ENCODE results near the gene PLEKHJ1. TPM values are rescaled to one million over a fixed set of nuclear protein-coding genes. Genes with fewer than 3 reads are reported as not detected.

PLEKHJ1 gene
- total RNA-seq, 1 donor from 2014 or later: 23.9 TPM

DNA sequence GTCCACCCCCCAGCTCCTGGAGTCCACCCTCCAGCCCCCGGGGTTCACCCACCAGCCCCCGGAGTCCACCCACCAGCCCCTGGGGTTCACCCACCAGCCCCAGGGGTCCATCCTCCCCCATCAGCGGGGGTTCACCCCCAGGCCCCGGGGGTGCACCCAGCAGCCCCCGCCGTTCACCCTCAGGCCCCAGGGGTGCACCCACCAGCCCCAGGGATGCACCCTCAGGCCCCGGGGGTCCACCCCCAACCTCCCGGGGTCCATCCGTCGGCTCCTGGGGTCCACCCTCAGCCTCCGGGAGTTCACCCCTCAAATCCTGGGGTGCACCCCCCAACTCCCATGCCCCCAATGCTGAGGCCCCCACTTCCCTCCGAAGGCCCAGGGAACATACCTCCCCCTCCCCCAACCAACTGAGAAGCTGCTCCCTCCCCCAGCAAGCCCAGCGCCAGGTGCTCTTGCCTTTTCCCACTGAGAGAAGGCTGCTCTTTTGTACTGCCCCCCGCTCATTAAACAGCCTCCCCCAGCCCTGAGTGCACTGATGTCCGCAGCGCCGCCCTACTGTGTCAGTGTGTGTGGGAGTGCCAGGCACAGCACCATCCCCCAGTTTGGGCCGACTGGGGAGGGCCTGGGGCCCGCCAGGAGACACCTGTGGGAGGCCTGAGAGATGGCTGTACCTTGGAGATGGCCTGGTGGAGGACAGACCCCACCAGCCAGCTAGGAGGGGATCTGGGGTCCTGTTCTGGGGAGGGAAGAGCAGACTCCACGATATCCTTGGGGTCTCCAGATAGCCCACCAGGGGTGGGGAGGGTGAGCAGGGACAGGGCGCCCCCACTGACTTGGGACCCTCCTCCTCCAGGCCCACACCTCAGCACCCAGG lies 12.2 kb upstream of the PLEKHJ1 start:
- TF ChIP-seq, protein P1, sequence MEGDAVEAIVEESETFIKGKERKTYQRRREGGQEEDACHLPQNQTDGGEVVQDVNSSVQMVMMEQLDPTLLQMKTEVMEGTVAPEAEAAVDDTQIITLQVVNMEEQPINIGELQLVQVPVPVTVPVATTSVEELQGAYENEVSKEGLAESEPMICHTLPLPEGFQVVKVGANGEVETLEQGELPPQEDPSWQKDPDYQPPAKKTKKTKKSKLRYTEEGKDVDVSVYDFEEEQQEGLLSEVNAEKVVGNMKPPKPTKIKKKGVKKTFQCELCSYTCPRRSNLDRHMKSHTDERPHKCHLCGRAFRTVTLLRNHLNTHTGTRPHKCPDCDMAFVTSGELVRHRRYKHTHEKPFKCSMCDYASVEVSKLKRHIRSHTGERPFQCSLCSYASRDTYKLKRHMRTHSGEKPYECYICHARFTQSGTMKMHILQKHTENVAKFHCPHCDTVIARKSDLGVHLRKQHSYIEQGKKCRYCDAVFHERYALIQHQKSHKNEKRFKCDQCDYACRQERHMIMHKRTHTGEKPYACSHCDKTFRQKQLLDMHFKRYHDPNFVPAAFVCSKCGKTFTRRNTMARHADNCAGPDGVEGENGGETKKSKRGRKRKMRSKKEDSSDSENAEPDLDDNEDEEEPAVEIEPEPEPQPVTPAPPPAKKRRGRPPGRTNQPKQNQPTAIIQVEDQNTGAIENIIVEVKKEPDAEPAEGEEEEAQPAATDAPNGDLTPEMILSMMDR (IDR thresholded peaks at IDR 0.05): no peak
- no peak overlapping the region for H3K4me3 ChIP-seq
- H3K9me3 ChIP-seq: no peaks in the 10 kb centered on the region
- intact Hi-C loops (cut with DNase I): no loop called here
- H3K4me1 ChIP-seq: peaks cover 0 to 22% of the 10 kb centered on the region in 2 donors
- H3K36me3 ChIP-seq: peaks cover 50 to 54% of the 10 kb centered on the region in 2 donors
- DNase-seq (ENCODE audit: low spot score in 2 of 2): no peak
- no peak overlapping the region for H3K27ac ChIP-seq
- H3K27me3 ChIP-seq: peaks cover 8% of the 10 kb centered on the region

- peaks cover 0 to 18% of the 10 kb centered on the region in 2 donors for H3K4me1 ChIP-seq
- H3K36me3 ChIP-seq: peaks cover 52 to 56% of the 10 kb centered on the region in 2 donors
- H3K27ac ChIP-seq: no peak overlapping the region
- H3K9me3 ChIP-seq: no peaks in the 10 kb centered on the region
- no peak overlapping the region for H3K4me3 ChIP-seq
- DNase-seq (ENCODE audit: low spot score in 2 of 2): no peak
- TF ChIP-seq, protein P1 (IDR thresholded peaks at IDR 0.05): no peak
- H3K27me3 ChIP-seq: peaks cover 4% of the 10 kb centered on the region
- intact Hi-C loops (cut with DNase I): no loop called here
Observed at GRCh38 chr19:2247433-2248101, 11.4 kb upstream of the PLEKHJ1 start.

DNA sequence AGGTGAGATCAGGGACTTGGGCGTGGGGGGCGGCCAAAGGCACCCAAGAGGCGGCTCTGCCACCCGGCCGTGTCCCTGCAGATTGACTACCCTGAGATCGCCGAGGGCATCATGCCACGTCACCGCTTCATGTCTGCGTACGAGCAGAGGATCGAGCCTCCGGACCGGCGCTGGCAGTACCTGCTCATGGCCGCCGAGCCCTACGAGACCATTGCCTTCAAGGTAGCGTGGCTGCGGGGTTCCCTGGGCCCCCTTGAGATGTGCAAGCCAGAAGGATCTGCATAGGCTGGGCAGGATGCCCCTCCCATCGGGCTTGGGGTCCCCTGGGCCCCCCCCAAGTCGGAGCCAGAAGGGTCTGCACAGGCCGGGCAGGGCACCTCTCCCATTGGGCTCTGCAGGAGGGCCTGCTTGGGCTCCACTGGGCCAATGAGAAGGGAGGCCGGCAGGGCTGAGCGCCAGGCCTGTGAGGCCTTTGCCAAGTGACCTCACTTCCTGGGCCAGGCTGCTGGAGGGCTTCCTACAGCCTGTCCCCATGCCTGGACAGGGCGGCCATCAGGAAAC lies 10.8 kb upstream of the PLEKHJ1 start:
- Histone ChIP-seq H3K4me3 (no peak overlapping the region), H3K9me3 (no peaks in the 10 kb centered on the region), H3K27ac (no peak overlapping the region), H3K36me3 (peaks cover 52 to 56% of the 10 kb centered on the region in 2 donors), H3K27me3 (peaks cover 4% of the 10 kb centered on the region), H3K4me1 (peaks cover 0 to 15% of the 10 kb centered on the region in 2 donors)
- TF ChIP-seq, protein P1 (IDR thresholded peaks at IDR 0.05): no peak
- DNase-seq (ENCODE audit: low spot score in 2 of 2): no peak
- intact Hi-C loops (cut with DNase I): no loop called here

- TF ChIP-seq, protein P1 (IDR thresholded peaks at IDR 0.05): no peak
Observed at GRCh38 chr19:2246014-2246620, 10.0 kb upstream of the PLEKHJ1 start.

GRCh38 chr19:2245273-2245672 lies 9.1 kb upstream of the PLEKHJ1 start:
- Histone ChIP-seq H3K4me3 (no peak overlapping the region), H3K27ac (no peak overlapping the region), H3K27me3 (no peaks in the 10 kb centered on the region), H3K9me3 (no peaks in the 10 kb centered on the region), H3K4me1 (peaks cover 8 to 22% of the 10 kb centered on the region in 2 donors), H3K36me3 (peaks cover 52 to 56% of the 10 kb centered on the region in 2 donors)
- TF ChIP-seq, protein P1 (IDR thresholded peaks at IDR 0.05): no peak
- intact Hi-C loops (cut with DNase I): no loop called here
- DNase-seq (ENCODE audit: low spot score in 2 of 2): no peak

More at GRCh38 chr19:2246014-2246620, 10.0 kb upstream of the PLEKHJ1 start:
- no peaks in the 10 kb centered on the region for H3K9me3 ChIP-seq
- intact Hi-C loops (cut with DNase I): no loop called here
- peaks cover 52 to 56% of the 10 kb centered on the region in 2 donors for H3K36me3 ChIP-seq
- peaks cover 4% of the 10 kb centered on the region for H3K27me3 ChIP-seq
- H3K4me1 ChIP-seq: peaks cover 0 to 19% of the 10 kb centered on the region in 2 donors
- no peak for DNase-seq (ENCODE audit: low spot score in 2 of 2)
- H3K27ac ChIP-seq: no peak overlapping the region
- no peak overlapping the region for H3K4me3 ChIP-seq

Data from ascending aorta (tissue), 2 donors.